ENCODE data around the gene RBBP7.
A peak's percentile ranks its signal among the peaks of the same experiment; 100 is the strongest.

Gene RBBP7

DNA sequence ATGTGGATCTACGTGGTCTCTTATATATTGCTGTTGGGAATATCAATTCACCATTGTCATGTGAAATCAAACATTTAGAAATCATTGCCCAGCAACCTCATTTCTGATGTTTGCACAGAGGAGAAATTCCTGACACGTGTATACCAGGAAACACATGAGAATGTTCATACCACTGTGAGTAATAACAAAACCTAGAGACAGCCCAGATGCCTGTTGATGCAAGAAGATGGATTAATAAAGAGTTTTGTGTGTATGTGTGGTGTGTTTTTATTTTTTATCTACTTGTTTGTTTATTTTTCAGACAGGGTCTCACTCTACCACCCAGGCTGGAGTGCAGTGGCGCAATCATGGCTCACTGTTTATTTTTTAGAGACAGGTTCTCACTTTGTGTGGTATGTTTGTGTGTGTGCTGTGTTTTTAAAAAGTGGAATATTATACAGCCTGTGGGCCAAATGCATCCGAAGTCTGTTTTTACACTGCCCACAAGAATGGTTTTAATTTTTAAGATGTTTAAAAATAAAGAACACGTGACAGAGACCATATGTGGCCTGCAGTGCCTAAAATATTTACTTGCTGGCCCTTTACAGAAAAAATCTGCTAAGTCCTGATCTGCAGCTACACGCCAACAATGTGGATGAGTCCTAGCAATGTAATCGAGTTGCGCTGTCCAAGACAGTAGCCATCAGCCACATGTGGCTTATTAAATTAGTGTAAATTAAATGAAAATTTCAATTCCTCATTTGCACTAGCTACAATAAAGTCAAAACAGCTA, 44.7 kb downstream of the RBBP7 start:
- no peak for FAIRE-seq

DNA sequence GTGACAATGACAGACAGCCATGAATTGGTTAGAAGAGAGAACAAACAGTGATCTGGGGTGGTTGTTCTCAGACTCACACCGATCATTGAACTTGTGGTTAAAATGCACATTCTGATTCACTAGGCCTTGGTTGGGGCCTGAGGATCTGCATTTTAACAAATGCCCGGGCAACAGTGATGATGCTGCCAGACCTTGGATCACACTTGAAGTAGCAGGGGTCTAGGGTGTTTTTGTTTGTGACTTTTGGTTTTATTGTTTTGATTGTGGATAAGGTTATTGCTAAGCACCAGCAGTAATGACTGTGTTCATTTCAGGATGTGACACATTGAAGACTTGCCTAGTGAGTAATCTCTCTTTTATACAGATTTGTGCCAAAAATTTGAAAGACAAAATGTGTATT, 47.4 kb downstream of the RBBP7 start:
- no peak for FAIRE-seq

DNA sequence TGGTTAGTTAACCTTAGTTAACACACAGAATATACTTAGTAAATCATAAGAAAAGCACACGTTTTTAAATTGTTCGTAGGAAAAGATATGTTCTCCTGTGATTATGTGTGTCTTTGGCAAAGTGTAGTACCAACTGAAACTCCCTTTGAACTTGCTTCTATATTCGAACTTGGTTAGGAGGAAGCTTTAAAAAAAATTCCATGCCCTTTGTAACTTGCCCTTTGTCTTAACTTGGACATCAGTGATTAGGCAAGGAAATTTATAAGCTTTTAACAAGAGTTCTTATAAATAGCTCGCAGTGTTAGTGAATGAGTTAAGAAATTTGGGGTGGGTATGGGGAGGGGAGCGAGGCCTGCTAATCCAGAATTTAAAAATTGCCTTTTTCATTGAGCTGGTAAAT, 50.5 kb downstream of the RBBP7 start:
- FAIRE-seq: no peak

DNA sequence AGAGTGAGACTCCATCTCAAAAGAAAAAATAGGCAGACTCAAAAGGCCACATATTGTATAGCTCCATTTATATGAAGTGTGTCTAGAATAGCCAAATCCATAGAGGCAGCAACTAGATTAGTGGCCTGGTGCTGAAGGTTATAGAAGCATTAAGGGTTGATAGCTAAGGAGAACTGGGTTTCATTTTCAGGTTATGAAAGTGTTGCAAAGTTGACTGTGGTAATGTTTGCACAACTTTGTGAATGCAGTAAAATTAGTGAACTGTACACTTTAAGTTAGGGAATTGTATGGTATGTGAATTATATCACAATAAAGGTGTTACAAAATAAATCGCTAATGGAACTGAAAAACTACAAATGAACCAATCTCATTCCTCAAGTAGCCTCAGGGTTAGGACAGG, 55.6 kb downstream of the RBBP7 start:
- no peak for FAIRE-seq

DNA sequence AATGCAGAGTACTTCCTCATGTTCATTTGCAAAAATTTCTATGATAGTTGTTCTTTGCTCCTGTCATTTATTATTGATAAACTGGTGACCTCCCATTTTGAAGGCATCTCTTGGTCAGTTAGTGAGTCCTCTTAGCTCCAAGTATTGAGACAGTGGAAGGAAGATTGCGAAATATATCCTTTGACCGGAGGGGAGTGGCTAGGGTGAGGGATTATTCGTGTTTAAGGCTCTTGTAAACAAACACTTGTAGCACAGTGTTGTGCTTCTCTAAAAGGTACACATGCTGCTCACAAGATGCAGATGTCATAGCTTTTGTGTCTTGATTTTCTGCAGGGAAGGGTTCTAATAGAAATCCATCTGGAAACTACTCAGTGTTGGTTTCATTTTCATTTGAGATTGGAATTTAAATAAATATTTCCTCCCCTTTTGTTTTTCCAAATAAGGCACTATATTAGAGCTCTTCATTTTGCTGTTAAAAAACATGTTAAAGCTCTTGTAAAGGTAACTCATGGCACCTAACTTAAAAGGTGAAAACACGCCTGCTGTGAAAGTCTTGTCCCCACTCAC, 62.1 kb downstream of the RBBP7 start:
- FAIRE-seq: no peak

DNA sequence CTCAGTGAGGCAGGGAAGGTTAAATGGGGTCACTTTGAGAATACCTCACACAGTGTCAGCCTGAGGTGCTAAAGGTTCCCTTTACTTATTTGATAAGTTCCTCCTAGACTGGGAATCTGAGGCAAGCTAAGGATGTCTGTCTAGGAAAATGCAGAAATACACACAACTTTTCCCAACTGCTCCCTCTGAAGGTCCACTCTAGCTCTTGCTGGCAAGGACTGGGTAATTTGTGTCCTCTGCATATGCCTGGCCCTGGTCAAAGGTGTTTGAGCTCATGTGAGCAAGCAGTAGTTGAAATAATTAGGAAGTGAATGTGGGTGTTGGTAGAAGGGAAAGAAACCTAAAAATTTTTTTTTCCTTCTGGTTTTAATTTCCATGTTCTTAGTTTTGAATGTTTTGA, 62.6 kb downstream of the RBBP7 start:
- FAIRE-seq: peak; percentile 63

DNA sequence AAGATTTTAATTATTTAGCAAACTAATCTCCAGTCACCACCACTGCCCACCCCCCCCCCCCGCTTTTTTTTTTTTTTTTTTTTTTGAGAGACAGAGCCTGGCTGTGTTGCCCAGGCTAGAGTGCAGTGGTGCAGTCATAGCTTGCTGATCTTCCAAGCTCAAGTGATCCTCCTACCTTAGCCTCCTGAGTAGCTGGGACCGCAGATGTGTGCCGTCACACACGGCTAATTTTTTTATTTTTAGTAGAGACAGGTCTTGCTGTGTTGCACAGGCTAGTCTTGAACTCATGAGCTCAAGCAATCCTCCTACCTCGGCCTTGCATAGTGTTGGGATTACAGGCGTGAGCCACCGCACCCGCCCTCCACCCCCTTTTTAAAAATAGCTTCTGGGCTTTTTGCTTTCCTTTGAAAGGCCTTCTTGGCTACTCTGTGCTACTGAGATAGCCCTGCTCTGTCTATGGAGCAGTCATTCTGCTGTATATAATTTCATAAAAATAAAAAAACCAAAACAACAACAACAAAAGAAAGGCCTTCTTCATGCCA, 65.2 kb downstream of the RBBP7 start:
- no peak for FAIRE-seq

DNA sequence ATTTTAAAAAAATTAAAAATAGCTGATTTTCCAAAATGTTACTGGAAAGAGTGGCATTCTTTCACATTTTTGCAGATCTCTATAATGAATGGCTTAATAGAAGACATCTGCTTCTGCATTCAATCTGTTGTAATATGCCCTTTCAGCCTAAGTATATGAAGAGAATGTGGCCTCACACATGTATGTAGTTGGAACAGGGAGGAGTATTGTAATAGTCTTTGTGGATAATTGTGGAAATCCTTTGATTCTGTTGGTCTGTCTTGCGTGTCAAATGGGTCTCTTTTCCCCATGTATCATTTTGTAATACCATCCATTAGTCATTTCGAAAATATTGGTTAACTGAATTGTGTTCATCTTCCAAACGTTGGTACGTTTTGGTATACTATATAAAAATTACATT, 72.3 kb downstream of the RBBP7 start:
- no peak for FAIRE-seq

DNA sequence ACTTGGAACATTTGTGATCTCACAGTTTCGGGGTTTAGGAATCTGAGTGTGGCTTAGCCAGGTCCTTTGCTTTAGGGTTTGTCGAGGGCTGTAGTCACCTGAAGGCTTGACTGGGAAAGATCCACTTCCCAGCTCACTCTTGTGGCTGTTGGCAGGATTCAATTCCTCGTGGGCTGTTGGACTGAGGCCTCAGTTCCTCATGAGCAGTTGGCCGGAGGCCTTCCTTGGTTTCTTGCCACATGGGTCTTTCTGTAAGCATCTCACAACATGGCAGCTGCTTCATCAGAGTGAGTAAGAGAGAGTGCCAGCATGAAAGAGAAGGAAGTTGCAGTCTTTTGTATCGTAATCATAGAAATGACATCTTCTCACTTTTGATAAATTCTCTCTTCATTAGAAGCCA, 72.8 kb downstream of the RBBP7 start:
- no peak for FAIRE-seq

DNA sequence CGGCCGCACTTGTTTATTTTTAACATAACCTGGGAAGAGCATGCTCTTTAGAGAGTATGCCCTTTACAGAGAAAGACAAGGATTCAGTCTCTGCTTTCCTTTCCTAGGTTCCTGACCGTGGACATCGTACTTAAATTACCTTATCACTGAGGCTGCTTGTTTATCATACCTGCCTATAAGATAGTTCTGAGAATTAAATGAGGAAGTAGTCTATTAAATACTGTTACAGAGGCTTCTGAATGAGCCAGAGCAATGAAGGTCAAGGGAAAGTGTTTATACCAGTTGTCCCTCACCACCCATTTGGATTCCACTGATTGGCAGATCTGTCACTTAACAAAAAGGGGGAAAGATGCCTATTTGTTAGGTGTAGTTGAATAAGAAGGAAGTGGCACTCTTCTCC, 73.9 kb downstream of the RBBP7 start:
- no peak for FAIRE-seq

Data from A204.1 (cell line).